ENCODE data around the gene GHRHR. TPM values are rescaled to one million over a fixed set of nuclear protein-coding genes. Genes with fewer than 3 reads are reported as not detected.
A peak's percentile ranks its signal among the peaks of the same experiment; 100 is the strongest.

Gene GHRHR
- total RNA-seq, 1 donor from 2014 or later = not detected

GRCh38 chr7:30988351-30989005 is 24.7 kb downstream of the GHRHR start:
- peak; percentile 63 for DNase-seq (ENCODE audit: extremely low spot score, unreplicated experiment)
- no peak overlapping the region for H3K4me3 Mint-ChIP-seq
- H3K4me1 Mint-ChIP-seq (ENCODE audit: unreplicated experiment) = peaks cover 17% of the 10 kb centered on the region
- TF ChIP-seq, protein P1, sequence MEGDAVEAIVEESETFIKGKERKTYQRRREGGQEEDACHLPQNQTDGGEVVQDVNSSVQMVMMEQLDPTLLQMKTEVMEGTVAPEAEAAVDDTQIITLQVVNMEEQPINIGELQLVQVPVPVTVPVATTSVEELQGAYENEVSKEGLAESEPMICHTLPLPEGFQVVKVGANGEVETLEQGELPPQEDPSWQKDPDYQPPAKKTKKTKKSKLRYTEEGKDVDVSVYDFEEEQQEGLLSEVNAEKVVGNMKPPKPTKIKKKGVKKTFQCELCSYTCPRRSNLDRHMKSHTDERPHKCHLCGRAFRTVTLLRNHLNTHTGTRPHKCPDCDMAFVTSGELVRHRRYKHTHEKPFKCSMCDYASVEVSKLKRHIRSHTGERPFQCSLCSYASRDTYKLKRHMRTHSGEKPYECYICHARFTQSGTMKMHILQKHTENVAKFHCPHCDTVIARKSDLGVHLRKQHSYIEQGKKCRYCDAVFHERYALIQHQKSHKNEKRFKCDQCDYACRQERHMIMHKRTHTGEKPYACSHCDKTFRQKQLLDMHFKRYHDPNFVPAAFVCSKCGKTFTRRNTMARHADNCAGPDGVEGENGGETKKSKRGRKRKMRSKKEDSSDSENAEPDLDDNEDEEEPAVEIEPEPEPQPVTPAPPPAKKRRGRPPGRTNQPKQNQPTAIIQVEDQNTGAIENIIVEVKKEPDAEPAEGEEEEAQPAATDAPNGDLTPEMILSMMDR (conservative IDR thresholded peaks at IDR 0.05) = no peak
- no peaks in the 10 kb centered on the region for H3K9me3 Mint-ChIP-seq
- H3K36me3 Mint-ChIP-seq = no peaks in the 10 kb centered on the region
- no peak overlapping the region for H3K27ac Mint-ChIP-seq
- H3K27me3 Mint-ChIP-seq = peaks cover 53% of the 10 kb centered on the region

DNA sequence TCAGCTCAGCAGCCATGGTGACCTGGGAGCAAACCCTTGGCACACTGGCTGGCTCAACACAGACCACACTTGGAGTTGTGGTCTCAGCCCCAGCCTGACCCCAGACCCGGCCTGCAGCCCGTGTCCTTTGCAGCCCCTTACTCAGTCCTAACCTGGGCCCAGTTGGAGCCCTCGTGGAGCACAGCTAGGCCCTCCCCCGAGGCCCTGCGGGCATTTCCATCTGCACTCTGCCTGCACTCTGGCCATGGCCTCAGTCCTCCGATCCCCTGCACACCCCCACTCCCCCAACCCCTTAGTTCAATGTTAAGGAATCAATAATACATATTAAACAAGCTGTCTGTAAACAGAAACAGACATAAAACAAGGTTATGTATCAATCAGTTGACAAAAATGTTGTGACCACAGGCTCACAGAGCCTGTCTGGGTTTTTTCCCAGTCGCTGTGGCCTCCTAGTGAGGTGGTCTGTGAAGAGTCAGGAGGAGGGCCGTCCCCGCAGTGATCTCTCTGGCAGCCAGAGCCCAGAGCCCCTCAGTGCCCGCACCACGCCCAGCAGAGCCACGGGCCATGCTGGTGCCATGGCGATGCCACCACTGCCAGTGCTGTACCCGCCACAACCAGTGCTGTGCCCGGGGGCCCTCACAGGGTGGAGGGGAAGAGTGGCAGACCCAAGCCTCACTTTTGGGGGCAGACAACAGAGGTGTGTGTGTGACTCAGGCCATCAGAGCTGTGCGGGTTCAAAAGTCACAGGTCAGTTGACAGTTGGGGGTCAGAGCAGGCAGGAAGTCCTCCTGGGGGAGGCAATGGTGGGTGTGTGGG is 25.5 kb downstream of the GHRHR start:
- Mint-ChIP-seq H3K9me3 (no peaks in the 10 kb centered on the region), H3K27ac (no peak overlapping the region), H3K4me3 (no peak overlapping the region), H3K4me1 (ENCODE audit: unreplicated experiment) (peaks cover 17% of the 10 kb centered on the region), H3K36me3 (no peaks in the 10 kb centered on the region), H3K27me3 (peaks cover 46% of the 10 kb centered on the region)
- DNase-seq (ENCODE audit: extremely low spot score, unreplicated experiment) = no peak
- TF ChIP-seq, protein P1 (conservative IDR thresholded peaks at IDR 0.05) = no peak

DNA sequence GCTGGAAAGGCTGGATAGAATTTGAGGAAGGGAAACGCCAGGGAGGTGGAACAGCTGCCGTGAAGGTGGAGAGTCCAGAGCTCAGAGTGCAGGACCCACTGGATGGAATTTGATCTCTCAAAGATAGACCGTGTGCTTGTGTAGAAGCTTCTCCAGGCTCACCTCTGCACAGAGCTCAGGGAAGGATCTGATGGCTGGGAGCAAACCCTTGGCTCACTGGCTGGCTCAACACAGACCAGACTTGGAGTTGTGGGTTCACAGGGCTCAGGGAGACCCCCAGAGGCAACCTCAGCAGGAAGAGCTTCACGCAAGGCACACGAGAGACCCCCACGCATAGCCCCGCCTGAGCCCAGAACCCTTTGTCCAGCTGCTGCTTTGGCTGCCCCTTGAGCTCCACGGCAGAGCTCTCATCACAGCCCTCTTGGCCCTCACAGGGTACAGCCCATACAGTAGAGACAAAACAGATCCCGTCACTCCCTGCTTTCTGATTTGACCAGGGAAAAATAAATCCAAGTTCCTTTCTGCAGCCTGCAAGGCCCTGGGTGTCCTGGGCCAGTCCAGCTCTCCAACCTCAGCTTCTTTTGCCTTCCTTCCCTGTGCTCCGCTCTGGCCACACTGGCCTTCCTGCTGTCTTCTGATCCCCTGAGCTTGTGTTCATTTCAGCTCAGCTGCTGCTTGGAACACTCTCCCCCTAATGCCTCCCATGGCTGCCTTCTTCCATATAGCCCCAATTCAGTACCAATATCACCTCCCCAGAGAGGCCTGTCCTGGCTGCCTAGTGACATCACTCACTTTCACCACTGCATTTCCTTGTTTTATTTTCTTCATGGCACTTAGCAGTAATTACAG is 26.3 kb downstream of the GHRHR start:
- Mint-ChIP-seq H3K27me3 (peaks cover 38% of the 10 kb centered on the region), H3K4me3 (no peak overlapping the region), H3K36me3 (no peaks in the 10 kb centered on the region), H3K9me3 (no peaks in the 10 kb centered on the region), H3K27ac (no peak overlapping the region), H3K4me1 (ENCODE audit: unreplicated experiment) (peaks cover 17% of the 10 kb centered on the region)
- DNase-seq (ENCODE audit: extremely low spot score, unreplicated experiment) = no peak
- TF ChIP-seq, protein P1 (conservative IDR thresholded peaks at IDR 0.05) = no peak

DNA sequence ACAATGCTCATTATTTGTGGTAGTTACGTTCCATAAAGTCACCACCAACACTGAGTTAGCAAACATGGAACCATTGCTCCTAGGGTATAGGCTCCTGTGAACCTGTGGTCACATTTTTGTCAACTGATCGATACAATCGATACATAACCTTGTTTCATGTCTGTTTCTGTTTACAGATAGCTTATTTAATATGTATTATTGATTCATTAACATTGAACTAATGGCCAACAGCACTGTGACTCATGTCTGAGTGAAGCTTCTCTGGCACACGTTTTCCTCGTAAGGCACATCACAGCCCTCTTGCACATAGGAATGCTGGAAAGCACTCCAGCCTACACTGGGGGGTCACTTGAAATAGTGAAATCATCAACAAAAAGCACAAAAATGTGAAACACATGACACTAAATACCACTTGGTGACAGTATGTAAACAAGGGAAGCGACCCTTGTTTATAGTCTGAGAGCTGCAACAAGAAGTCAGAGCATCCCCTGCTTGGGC is 27.0 kb downstream of the GHRHR start:
- Mint-ChIP-seq H3K4me1 (ENCODE audit: unreplicated experiment) (peaks cover 17% of the 10 kb centered on the region), H3K27ac (no peak overlapping the region)

DNA sequence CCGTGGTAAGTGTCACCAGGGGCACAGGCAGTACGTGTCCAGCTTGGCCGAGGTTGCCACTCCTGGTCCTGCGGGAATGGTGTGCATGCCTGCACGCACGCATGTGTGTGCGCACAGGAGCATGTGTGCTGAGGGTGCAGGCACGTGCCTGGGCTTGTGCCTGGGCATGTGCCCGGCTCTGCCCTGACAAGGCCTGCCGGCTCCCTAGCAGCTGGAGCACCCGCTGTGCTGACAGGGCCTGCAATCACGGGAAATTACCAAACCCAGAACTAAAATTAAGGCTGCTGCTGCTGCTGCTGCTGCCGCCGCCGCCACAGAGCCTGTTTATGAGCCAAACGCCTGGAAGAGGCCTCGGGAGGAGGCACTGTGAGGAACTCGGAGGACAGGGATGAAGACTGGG is 28.7 kb downstream of the GHRHR start:
- Mint-ChIP-seq H3K4me1 (ENCODE audit: unreplicated experiment) (peaks cover 11% of the 10 kb centered on the region), H3K27me3 (peaks cover 14% of the 10 kb centered on the region), H3K36me3 (no peaks in the 10 kb centered on the region), H3K4me3 (no peak overlapping the region), H3K9me3 (no peaks in the 10 kb centered on the region), H3K27ac (no peak overlapping the region)
- DNase-seq (ENCODE audit: extremely low spot score, unreplicated experiment) = no peak
- TF ChIP-seq, protein P1 (conservative IDR thresholded peaks at IDR 0.05) = no peak

More for the DNA sequence above, 27.0 kb downstream of the GHRHR start:
- Mint-ChIP-seq H3K9me3 (no peaks in the 10 kb centered on the region), H3K27me3 (peaks cover 31% of the 10 kb centered on the region), H3K36me3 (no peaks in the 10 kb centered on the region), H3K4me3 (no peak overlapping the region)
- TF ChIP-seq, protein P1 (conservative IDR thresholded peaks at IDR 0.05) = no peak
- no peak for DNase-seq (ENCODE audit: extremely low spot score, unreplicated experiment)
